HG02759 (cell line): Measurements from ENCODE around the gene DNAL1.
"Not testable (repeated sequence)": the region's sequence is repeated elsewhere in the genome, so short reads cannot be mapped to it uniquely, and the experiment has no call there.

Experiments
- ATAC-seq: cut with Tn5 transposase; IDR thresholded peaks from one replicate; pipeline ENCODE4 v1.9.1; 2021; ENCODE audit warnings: mild to moderate bottlenecking, moderate library complexity; ENCODE audit not compliant: unreplicated experiment

The DNAL1 gene

DNA sequence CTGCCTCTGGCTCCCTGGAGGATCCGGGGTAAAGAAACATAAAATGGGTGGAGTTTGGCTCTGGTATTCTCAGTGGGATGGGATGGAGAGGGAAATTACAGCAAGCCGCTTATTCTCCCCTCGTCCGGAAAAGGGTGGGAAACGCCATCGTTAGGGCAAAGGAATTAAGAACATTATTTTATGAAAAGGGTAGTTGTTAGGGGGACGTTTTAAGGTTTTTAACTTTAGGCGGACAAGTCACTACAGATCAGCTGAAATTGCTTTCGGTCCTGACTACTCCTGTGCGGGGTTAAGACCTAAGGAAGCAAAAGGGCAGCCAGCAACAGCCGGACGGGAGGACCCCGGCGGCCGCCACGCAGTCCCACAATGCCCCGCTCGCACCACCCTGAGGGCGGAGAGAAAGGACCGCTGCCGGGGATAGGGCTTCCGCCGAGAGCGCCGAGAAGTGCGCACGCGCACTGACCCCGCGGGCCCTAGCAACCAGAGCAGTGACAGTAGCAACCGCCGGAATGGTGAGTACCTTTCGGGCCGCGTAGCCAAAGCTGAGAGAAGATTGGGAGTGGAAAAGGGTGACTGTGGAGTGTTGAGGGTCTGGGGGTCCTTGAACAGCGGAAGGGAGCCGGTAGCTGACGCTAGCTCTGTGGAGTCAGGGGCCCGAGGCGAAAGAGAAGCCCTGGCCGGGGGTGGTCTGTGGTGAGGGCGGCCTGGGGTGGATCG lies at the start of gene DNAL1:
DNAL1 (plus strand) TSS at position 456 of the 717 bp plus-strand sequence; CDS start at position 510, 54 bp downstream.
- peak; percentile 99 for ATAC-seq

- ATAC-seq = no peak
These were observed 45.3 kb upstream of the DNAL1 start for GRCh38 chr14:73599499-73599898.

- ATAC-seq = no peak
These were observed 41.8 kb upstream of the DNAL1 start for GRCh38 chr14:73602994-73603393.

DNA sequence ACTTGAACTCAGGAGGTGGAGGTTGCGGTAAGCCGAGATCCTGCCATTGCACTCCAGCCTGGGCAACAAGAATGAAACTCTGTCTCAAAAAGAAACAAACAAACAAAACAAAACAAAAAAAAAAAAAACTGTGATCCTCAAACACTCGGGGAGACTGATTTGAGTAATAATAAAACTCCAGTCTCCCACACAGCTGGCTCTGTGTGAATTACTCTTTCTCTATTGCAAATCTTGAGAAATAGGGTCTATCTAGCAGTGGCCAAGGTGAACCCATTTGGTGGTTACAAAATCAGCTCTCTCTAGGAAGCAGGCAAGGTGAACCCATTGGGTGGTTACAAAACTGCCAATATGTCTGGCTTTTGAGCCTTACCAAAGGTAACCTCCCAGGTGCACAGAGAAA lies 38.5 kb upstream of the DNAL1 start:
- no peak for ATAC-seq

GRCh38 chr14:73607241-73607640 lies 37.5 kb upstream of the DNAL1 start:
- ATAC-seq = no peak

DNA sequence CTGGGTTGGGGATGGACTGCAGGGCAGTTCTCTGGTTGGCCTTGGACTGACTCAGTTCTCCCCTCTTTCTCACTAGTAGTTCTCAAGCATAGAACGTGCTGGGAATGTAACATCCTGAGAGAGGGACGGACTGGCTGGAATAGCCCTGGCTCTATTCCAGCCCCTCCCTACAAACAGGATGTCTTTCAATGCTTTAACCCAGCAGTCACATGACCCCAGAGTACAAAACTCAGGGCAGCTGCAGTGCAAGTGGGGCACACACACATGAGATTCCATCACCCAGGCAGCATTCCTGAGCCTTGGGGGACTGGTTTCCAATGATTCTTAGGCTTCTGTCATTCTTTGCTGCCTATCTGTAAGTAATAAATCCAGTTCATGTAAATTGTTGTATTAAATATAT lies 34.1 kb upstream of the DNAL1 start:
- ATAC-seq = no peak

GRCh38 chr14:73612339-73613045 lies 32.3 kb upstream of the DNAL1 start, which contains the start of gene ACOT6:
Gene ACOT6 (plus strand): TSS chr14:73612517. CDS start chr14:73612572, 55 bp downstream.
- peak; percentile 76 for ATAC-seq

GRCh38 chr14:73613046-73613383 lies 31.8 kb upstream of the DNAL1 start:
- peak; percentile 20 for ATAC-seq

DNA sequence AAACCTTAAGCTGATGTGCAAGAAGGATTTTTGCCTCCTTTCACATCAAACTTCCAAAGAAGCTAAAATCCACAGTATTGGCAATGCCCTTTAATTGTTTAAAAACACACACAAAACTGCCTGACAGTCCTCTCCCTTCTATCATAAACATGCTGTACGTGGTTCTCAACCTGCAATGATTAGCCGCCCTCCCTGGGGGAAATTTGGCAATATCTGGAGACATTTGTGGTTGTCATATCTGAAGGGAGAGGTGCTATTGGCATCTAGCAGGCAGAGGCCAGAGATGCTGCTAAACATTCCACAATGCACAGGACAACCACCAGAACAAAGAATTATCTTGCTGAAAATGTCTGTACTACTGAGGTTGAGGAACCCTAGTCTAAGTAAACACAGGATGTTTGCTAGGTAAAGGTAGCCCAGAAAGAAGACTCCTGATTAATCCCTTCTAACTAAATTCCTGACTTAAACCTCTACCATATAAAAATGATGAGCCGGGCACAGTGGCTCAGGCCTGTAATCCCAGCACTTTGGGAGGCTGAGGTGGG lies 31.3 kb upstream of the DNAL1 start:
- no peak for ATAC-seq

- ATAC-seq = no peak
These were observed 28.0 kb upstream of the DNAL1 start for GRCh38 chr14:73616831-73617230.

GRCh38 chr14:73619524-73619923 lies 25.3 kb upstream of the DNAL1 start:
- no peak for ATAC-seq

GRCh38 chr14:73620268-73620667 lies 24.5 kb upstream of the DNAL1 start:
- no peak for ATAC-seq

GRCh38 chr14:73623504-73624054 lies 21.2 kb upstream of the DNAL1 start:
- no peak for ATAC-seq

GRCh38 chr14:73625706-73626105 lies 19.1 kb upstream of the DNAL1 start:
- no peak for ATAC-seq

DNA sequence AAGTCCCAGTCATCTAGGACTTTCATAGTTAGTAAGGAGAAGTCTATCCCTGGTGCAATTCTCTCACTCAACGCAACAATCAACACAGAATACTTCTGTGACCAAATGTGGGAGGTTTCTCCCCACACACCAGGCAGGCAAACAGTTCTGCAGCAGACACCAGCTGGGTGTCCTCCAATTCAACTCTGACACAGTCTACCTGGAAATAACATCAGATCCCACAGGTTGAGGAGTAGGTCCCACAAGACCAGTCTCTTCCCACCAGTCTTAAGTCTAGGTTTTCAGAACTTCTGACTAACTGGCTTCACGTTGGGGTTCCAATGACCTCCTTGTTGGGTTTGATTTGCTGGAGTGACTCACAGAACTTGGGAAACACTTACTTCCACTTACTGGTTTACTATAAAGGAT lies 17.6 kb upstream of the DNAL1 start:
- ATAC-seq = no peak

- no peak for ATAC-seq
These were observed 14.6 kb upstream of the DNAL1 start for GRCh38 chr14:73630009-73630780.

DNA sequence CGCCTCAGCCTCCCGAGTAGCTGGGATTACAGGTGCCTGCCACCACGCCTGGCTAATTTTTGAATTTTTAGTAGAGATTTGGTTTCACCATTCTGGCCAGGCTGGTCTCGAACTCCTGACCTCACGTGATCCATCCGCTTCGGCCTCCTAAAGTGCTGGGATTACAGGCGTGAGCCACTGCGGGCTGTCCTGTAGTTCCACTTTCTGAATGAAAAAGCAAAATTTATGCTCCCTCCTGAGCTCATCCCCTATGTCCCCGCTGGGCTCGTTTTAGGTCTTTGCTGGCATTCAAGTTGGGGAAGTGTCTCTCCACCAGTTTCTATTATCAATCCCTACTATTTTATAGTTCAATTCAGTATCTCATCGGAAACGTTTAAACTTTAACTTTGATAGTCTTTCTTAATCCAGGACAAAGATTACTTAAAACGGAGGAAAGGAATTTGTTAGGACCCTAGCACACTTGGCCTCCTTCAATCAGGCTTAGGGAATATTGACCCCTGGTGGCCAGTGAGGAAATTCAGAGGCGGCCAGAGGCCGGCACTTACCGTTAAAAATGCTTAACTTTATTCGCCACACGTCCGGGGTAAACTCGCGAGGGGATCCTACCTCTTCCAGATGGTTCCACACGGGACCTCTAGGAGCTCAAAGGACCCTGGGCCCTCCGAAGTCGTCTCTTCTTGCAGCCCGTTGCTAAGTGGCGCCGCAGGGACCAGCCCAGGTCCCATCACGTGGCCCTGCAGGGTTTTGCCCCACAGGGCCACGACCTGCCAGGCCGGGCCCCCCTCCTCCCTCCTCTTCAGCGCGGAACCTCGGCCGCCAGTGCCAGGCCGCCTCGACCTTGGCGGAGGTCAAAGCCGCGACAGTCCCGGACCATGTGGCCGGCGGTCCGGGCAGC lies 11.4 kb upstream of the DNAL1 start:
- ATAC-seq = peak; percentile 67

- peak; percentile 27 for ATAC-seq
These were observed 10.6 kb upstream of the DNAL1 start for GRCh38 chr14:73634011-73634833.

DNA sequence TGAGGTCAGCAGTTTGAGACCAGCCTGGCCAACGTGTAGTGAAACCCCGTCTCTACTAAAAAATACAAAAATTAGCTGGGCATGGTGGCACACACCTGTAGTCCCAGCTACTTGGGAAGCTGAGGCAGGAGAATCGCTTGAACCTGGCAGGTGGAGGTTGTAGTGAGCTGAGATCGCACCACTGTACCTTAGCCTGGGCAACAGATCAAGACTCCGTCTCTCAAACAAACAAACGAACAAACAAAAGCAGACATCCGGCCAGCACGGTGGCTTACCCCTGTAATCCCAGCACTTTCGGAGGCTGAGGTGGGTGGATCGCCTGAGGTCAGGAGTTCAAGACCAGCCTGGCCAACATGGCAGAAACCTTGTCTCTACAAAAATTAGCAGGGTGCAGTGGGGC lies 8.4 kb upstream of the DNAL1 start:
- not testable (repeated sequence) for ATAC-seq
